HepG2 (cell line): ENCODE results near the gene PLP1.

Source experiments
- ASH2L ChIP-seq: fragments of 300-600, 200-600 bp; sonication (generic); IDR thresholded peaks from 2 replicates; pipeline ENCODE4 v1.7.0; 2017; ENCODE audit warnings: low read depth, mild to moderate bottlenecking, moderate library complexity, mixed read lengths, low read length; ENCODE audit not compliant: insufficient read length
- BHLHE40 ChIP-seq: IDR thresholded peaks from 2 replicates; pipeline ENCODE4 v1.6.1; 2011; ENCODE audit warnings: low read length, improper control_type of control experiment
- CREB1 ChIP-seq, 2 experiments: fragments of 450-650 bp in 1 of 2; IDR thresholded peaks; 2 replicates each; pipeline ENCODE4 v1.6.1; 2016 to 2017; ENCODE audit warnings: control low read depth in 1 of 2, mild to moderate bottlenecking in 1 of 2, missing compliant biosample characterization in 1 of 2, missing genetic modification characterization in 1 of 2
- HNF4A ChIP-seq: sonication (generic); formaldehyde crosslinking; IDR thresholded peaks from 2 replicates; pipeline ENCODE4 v1.4.0; 2020; ENCODE audit warnings: missing genetic modification reagents
- NFYB ChIP-seq: sonication (generic); formaldehyde crosslinking; IDR thresholded peaks from 2 replicates; pipeline ENCODE4 v1.4.0; 2020; ENCODE audit warnings: missing genetic modification reagents
- RBAK ChIP-seq: sonication (generic); formaldehyde crosslinking; IDR thresholded peaks from 2 replicates; pipeline ENCODE4 v1.5.1; 2020; ENCODE audit warnings: mild to moderate bottlenecking, missing genetic modification reagents
- SIN3A ChIP-seq: IDR thresholded peaks from 2 replicates; pipeline ENCODE4 v1.6.1; 2011; ENCODE audit warnings: low read depth, mild to moderate bottlenecking, control low read depth, low read length, borderline replicate concordance
- U2AF1 ChIP-seq: fragments of 200-400 bp; formaldehyde crosslinking; optimal IDR thresholded peaks from 2 replicates; pipeline ENCODE3; 2017; ENCODE audit warnings: mild to moderate bottlenecking, low read depth, low read length
- ZFX ChIP-seq: sonication (generic); formaldehyde crosslinking; IDR thresholded peaks from 2 replicates; pipeline ENCODE4 v1.4.0; 2020; ENCODE audit warnings: mild to moderate bottlenecking, low read depth, missing genetic modification reagents, moderate library complexity
- ZNF788 ChIP-seq: sonication (generic); formaldehyde crosslinking; IDR thresholded peaks from 2 replicates; pipeline ENCODE4 v1.5.0; 2020; ENCODE audit warnings: mild to moderate bottlenecking, missing genetic modification reagents, borderline replicate concordance
- TF ChIP-seq, protein P1 (sequence below): sonication (generic); formaldehyde crosslinking; IDR thresholded peaks from 2 replicates; pipeline ENCODE4 v1.5.0; 2020; ENCODE audit warnings: mild to moderate bottlenecking, missing genetic modification reagents, moderate library complexity
- TF ChIP-seq, protein P2 (sequence below): IDR thresholded peaks from 2 replicates; pipeline ENCODE4 v1.6.1; 2016
- TF ChIP-seq, protein P3 (sequence below): IDR thresholded peaks from 2 replicates; pipeline ENCODE4 v1.6.1; 2016; ENCODE audit warnings: low read depth

DNA sequence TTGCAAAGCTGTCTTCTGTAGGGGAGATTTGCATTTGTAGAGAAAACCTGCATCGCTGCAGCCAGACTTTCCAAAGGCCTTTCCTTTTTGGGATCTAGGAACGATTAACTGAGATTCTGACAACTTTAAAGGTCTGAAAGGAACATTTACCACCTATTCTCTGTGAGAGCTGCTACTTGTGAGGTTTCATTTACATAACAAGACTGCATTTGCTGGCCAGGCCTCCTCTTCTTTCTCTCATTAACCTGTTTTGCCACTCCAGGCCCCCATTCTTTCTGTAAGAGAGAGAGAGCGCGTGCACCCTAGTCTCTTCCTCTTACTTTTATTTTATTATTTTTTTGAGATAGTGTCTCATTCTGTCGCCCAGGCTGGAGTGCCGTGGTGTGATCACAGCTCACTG lies 34.3 kb upstream of the PLP1 start:
- TF ChIP-seq ZFX (CRISPR knock-in tag) (no peak), U2AF1 (no peak), HNF4A (CRISPR knock-in tag) (no peak), ASH2L (no peak), RBAK (CRISPR knock-in tag) (no peak), ZNF788 (no peak), SIN3A (no peak), BHLHE40 (no peak), CREB1 (IDR thresholded peaks at IDR 0.05) (no peak), CREB1 (CRISPR knock-in tag; IDR thresholded peaks at IDR 0.05) (no peak), NFYB (CRISPR knock-in tag) (no peak)
- TF ChIP-seq, protein P1, sequence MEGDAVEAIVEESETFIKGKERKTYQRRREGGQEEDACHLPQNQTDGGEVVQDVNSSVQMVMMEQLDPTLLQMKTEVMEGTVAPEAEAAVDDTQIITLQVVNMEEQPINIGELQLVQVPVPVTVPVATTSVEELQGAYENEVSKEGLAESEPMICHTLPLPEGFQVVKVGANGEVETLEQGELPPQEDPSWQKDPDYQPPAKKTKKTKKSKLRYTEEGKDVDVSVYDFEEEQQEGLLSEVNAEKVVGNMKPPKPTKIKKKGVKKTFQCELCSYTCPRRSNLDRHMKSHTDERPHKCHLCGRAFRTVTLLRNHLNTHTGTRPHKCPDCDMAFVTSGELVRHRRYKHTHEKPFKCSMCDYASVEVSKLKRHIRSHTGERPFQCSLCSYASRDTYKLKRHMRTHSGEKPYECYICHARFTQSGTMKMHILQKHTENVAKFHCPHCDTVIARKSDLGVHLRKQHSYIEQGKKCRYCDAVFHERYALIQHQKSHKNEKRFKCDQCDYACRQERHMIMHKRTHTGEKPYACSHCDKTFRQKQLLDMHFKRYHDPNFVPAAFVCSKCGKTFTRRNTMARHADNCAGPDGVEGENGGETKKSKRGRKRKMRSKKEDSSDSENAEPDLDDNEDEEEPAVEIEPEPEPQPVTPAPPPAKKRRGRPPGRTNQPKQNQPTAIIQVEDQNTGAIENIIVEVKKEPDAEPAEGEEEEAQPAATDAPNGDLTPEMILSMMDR (CRISPR knock-in tag), result no peak
- TF ChIP-seq, protein P2, sequence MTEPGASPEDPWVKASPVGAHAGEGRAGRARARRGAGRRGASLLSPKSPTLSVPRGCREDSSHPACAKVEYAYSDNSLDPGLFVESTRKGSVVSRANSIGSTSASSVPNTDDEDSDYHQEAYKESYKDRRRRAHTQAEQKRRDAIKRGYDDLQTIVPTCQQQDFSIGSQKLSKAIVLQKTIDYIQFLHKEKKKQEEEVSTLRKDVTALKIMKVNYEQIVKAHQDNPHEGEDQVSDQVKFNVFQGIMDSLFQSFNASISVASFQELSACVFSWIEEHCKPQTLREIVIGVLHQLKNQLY (CRISPR knock-in tag), result no peak
- TF ChIP-seq, protein P3, sequence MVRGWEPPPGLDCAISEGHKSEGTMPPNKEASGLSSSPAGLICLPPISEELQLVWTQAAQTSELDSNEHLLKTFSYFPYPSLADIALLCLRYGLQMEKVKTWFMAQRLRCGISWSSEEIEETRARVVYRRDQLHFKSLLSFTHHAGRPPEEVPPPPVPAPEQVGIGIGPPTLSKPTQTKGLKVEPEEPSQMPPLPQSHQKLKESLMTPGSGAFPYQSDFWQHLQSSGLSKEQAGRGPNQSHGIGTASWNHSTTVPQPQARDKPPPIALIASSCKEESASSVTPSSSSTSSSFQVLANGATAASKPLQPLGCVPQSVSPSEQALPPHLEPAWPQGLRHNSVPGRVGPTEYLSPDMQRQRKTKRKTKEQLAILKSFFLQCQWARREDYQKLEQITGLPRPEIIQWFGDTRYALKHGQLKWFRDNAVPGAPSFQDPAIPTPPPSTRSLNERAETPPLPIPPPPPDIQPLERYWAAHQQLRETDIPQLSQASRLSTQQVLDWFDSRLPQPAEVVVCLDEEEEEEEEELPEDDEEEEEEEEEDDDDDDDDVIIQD, result no peak
